ENCODE results near the gene RAB20. TPM values are rescaled to one million over a fixed set of nuclear protein-coding genes. Genes with fewer than 3 reads are reported as not detected.

RAB20 gene
- total and polyA plus RNA-seq, 9 donors = 14.5 to 32.6 (median 22.0) TPM

- Histone ChIP-seq H3K36me3 (no peaks in the 10 kb centered on the region), H3K9me3 (no peaks in the 10 kb centered on the region), H3K4me3 (no peak overlapping the region), H3K27ac (no peak overlapping the region), H3K4me1 (ENCODE audit: insufficient read depth) (peaks cover 4% of the 10 kb centered on the region), H3K27me3 (no peaks in the 10 kb centered on the region)
- intact Hi-C loops (cut with DNase I) = no loop called here
- WGBS, 3 donors = 88 to 90% (median 89%) methylated on average over 9 of the region's 9 CpGs
- no peak for DNase-seq
- TF ChIP-seq CTCF (IDR thresholded peaks at IDR 0.05) (no peak), EP300 (IDR thresholded peaks at IDR 0.05) (no peak), POLR2A (IDR thresholded peaks at IDR 0.05) (no peak)
Observed at GRCh38 chr13:110566171-110566570, 4.6 kb upstream of the RAB20 start.

GRCh38 chr13:110565296-110565695, 3.8 kb upstream of the RAB20 start:
- DNase-seq = no peak
- 66 to 81% (median 69%) methylated on average over 2 of the region's 2 CpGs for WGBS, 3 donors
- H3K36me3 ChIP-seq = no peaks in the 10 kb centered on the region
- no peaks in the 10 kb centered on the region for H3K9me3 ChIP-seq
- H3K27ac ChIP-seq = no peak overlapping the region
- no peak overlapping the region for H3K4me3 ChIP-seq
- peaks cover 4% of the 10 kb centered on the region for H3K4me1 ChIP-seq (ENCODE audit: insufficient read depth)
- no peaks in the 10 kb centered on the region for H3K27me3 ChIP-seq
- TF ChIP-seq CTCF (IDR thresholded peaks at IDR 0.05) (no peak), EP300 (IDR thresholded peaks at IDR 0.05) (no peak)
- intact Hi-C loops (cut with DNase I) = no loop called here

- 96 to 98% (median 96%) methylated on average over 3 of the region's 3 CpGs for WGBS, 3 donors
- no peaks in the 10 kb centered on the region for H3K27me3 ChIP-seq
- no peak overlapping the region for H3K4me3 ChIP-seq
- intact Hi-C loops (cut with DNase I) = no loop called here
- TF ChIP-seq CTCF (IDR thresholded peaks at IDR 0.05) (no peak), EP300 (IDR thresholded peaks at IDR 0.05) (no peak), POLR2A (IDR thresholded peaks at IDR 0.05) (no peak)
- H3K4me1 ChIP-seq (ENCODE audit: insufficient read depth) = peaks cover 6% of the 10 kb centered on the region
- H3K9me3 ChIP-seq = no peaks in the 10 kb centered on the region
- H3K27ac ChIP-seq = no peak overlapping the region
- H3K36me3 ChIP-seq = no peaks in the 10 kb centered on the region
- DNase-seq = no peak
Observed at GRCh38 chr13:110564472-110564985, 3.0 kb upstream of the RAB20 start.

GRCh38 chr13:110563463-110563774, 1.9 kb upstream of the RAB20 start:
- no peak for DNase-seq
- peaks cover 6% of the 10 kb centered on the region for H3K4me1 ChIP-seq (ENCODE audit: insufficient read depth)
- intact Hi-C loops (cut with DNase I) = no loop called here
- TF ChIP-seq EP300 (IDR thresholded peaks at IDR 0.05) (no peak), CTCF (IDR thresholded peaks at IDR 0.05) (no peak), POLR2A (IDR thresholded peaks at IDR 0.05) (no peak)
- H3K4me3 ChIP-seq = no peak overlapping the region
- 91 to 96% (median 95%) methylated on average over 9 of the region's 9 CpGs for WGBS, 3 donors
- no peaks in the 10 kb centered on the region for H3K9me3 ChIP-seq
- H3K36me3 ChIP-seq = no peaks in the 10 kb centered on the region
- no peak overlapping the region for H3K27ac ChIP-seq
- no peaks in the 10 kb centered on the region for H3K27me3 ChIP-seq
